HG03378 (cell line): ENCODE measurements around the gene COL21A1.
A peak's percentile ranks its signal among the peaks of the same experiment; 100 is the strongest.
"Not testable (repeated sequence)": the region's sequence is repeated elsewhere in the genome, so short reads cannot be mapped to it uniquely, and the experiment has no call there.

Experiments used
- ATAC-seq: cut with Tn5 transposase; IDR thresholded peaks from one replicate; pipeline ENCODE4 v1.9.1; 2021; ENCODE audit warnings: mild to moderate bottlenecking, moderate library complexity; ENCODE audit not compliant: unreplicated experiment

COL21A1 gene

DNA sequence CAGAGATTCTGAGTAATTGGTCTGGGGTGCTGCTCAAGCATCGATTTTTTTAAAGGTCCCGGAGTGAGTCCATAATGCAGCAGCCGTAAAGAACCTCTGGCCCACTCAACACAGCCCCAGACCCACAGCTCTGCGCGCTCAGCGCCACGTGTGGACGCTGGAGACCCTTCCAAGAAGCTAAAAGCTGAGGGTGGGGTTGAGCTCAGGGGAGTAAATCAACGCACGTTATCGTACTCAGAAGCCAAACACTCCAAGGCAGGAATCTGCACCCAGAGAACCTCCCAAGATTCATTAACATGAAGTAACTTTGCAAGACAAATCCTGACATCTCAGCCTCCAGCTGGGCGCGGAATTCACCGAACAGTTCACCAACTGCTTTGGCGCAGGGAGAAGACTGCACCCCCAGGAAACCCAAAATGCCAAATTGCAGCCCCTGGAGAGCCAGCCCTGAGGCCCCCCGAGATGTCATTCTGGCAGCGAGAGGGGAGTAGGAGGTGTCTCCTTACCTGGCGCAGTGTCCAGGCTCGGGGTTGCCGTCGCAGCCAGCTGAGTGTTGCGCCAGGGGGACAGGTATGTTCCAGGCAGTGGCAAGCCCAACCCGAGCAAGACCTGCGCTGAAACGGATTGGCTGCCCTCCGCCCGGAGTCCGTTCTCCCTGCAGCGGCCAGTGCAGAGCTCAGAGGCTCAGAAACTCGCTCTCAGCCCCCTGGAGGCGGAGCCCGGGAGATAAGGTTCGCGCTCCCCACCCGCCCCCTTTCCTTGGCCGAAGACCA lies at the start of gene COL21A1:
Gene COL21A1, minus strand, starts transcription at position 700 of the 773 bp plus-strand sequence. CDS start 64,962 bp downstream, outside the sequence.
- no peak for ATAC-seq

DNA sequence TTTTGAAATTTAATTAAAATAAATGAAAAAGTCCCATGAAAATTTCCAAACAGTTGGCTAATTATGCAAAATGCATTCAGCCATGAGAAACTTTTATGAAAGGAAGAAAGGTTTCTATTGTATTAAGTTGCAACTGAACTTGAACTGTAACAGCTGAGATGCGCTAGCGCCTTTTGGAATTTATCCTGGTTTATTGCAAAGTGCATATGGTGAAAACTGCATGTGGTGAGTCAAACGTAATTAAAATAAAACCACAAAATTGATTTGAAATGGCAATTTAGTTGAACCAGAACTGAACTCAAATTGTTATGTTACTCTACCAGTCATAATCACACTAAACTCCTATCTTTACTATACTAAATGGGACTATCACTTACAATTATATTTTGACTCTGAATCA lies 46.4 kb upstream of the COL21A1 start:
- no peak for ATAC-seq

DNA sequence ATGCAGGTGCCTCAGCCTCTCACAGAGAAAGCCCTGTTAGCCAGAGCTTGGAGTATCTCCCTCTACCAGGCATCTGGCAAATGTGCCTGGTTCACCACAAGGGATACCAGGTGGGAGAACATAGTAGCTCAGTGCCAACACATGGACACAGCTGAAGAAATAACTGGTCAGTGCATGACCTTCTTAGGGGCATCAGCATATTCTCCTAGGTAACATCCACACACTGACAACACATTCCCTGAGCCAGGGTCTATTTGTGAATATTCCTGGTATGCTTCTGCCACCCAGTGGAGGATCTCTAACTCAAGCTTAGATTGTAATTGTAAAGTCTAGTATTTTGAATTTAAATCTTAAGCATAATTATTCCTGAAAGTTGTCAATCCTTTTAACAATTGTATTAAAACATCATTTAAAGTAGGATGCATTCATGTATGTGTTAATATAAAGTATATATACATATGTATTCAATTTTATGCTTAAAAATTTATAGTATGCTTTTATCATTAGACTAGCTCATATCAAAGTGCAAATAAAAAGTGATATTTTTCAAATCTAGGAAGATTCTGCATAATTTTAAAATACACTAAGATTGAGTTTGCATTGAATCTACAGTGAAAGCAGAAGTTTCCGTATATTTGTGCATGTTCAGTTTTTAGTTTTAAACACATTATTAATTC lies 45.3 kb upstream of the COL21A1 start:
- ATAC-seq = peak; percentile 61

DNA sequence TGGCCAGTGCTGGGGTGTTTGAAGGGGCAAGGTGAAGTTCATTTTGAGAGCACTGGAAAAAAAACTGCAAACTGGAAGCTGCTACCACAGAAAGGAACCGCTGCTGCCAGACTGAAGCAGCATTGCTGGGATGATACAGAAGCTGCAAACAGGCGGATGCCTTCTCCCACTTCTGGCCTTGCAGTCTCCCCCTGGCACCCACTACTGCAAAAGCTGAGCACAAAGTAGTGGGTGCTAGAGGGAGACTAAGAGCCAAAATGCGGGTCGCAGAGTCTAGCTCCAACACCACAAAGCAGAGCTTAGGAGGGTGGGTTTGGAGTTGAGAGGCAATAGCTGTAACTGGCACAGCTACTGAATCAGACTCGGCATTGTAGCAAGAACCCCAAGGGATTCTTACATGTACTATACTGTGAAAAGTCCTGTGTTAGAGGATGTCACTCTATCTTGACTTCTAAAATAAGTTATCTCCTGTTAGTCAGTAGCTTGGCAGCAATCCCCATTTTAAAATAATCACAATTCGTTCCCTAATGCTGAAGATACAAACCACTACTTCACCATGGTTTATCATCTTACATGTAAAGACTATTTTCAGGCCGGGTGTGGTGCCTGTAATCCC lies 44.0 kb upstream of the COL21A1 start:
- ATAC-seq = no peak

DNA sequence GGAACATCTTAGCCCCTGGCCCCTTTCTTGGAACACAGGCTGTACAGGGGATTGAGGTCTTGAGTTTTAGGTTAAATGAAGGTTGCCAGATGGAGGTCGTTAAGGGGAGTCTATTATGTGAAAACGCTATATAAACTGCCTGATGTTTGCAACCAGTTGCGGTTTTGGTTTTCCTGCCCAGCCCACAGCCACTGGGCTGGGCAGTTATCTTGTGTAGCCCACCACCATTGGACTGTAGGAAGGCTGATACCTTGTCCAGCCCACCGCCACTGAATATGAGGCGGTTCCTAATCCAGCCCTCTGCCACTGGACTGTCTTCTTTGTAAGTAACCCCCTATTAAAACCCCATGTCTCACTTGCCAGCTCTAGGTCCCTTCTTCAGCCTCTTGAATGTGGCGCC lies 42.3 kb upstream of the COL21A1 start:
- no peak for ATAC-seq

DNA sequence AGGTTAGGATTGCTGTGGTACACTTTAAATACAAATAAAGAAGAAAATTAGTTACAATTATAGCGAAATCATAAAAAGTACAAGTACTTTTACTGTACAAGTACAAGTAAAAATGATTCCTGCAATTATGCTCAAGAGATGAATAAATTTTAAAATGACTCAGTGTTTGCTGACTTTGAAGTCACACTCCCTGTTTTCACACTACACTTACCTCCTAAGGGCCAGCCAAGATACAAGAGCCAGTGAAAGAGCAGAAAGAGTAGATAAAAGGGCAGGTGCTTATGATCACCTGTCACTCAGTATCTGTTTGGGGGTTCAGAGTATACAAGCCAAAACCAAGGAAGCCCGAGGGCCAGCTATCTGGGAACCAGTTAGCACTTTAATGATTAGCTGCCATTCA lies 41.0 kb upstream of the COL21A1 start:
- ATAC-seq = no peak

DNA sequence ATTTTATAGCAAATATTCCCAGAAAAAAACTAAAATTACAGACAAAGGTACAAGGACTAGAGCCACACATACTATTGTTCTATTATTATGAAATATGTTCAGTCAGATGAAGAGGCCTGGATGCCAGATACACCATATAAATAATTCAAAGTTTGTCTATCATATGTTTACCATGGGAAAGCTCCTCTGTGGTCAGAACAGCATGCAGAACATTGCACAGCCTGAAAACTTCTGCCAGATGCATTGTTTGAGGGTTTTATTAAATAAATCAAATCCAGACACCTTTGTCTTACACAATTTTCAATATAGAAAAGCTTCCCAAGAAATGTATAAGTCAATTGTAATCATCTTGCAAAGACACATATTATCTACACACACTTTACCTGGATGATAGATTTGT lies 35.0 kb upstream of the COL21A1 start:
- no peak for ATAC-seq

DNA sequence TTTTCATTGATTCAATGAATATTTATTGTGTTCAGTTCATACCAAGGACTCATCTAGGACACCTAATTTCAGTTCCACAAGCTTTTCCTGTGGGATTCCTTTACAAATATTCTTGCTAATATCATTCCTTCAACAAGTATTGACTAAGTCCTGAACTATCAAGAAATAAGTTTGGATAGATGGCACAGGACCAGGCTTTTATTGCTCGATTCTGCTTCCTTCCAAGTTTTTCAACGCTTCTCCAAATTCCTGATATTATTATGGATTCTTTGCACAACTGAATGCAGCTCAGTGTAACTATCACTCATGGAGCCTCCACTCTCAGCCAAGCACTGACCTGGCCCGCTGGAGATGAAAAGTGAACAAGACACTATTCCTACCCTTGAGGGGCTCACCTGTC lies 32.7 kb upstream of the COL21A1 start:
- ATAC-seq = no peak

DNA sequence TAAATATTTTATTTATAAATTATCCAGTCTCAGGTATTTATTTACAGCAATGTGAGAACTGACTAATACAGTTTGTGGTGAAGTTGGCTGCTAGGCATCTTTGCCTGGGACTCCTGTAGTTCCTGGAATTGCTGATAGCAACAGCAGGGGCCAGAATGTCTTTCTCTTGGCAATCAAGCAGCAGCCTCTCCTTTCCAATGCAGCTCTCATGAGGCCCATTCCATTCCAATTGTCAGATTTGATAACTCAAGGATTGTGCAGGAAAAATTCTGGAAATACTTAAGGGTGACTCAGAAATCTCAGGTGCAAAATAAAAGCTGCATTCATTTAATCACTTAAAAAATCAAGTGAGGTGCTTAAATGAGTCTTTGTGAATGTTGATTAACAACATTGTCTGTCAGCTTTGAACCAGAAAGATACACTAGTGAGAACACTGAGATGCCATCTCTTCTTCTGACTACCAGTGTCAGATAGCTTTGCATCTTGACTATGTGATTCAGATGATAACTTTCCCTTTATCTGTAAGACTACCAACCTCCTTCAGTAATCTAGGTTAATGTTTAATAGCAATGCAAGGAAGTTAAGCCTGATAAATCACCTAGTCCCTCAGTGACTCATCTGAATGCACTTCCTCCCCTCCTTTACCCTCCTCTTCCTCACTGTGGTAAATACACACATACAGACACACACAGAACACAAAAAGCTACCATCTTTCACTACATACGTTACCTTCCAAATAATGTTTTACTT lies 32.1 kb upstream of the COL21A1 start:
- ATAC-seq = peak; percentile 76

DNA sequence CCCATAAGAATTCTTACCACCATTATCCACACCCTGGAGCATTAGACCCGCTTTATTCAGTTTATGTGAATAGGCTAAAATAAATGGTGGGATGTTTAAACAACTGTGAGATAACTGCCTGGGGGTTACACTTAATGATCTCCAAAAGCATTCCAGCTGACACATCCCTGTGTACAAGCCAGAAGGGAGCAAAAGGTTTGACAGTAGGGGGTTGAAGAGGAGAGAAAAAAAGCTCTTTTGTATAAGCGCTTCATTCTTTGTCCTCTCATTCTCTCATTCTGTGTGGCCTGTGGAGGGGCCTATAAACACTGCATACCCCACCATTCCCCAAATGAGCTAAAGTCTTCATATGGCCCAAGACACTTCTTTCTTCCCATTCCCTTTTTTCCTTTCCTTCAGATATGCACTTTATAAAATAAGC lies 30.8 kb upstream of the COL21A1 start:
- ATAC-seq = no peak

DNA sequence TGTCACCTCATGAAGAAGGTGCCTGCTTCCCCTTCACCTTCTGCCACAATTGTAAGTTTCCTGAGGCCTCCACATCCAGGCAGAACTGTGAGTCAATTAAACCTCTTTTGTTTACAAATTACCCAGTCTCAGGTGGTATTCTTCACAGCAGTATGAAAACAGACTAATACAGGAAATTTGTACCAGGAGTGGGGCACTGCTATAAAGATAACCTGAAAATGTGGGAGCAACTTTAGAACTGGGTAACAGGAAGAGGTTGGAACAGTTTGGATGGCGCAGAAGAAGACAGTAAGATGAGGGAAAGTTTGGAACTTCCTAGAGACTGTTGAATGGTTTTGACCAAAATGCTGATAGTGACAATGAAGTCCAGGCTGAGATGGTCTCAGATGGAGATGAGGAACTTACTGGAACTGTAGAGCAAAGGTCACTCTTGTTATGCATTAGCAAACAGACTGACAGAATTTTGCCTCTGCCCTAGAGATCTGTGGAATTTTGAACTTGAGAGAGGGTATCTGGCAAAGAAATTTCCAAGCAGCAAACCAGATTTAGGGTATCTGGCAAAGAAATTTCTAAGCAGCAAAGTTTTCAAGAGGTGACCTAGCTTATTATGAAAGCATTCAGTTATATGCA lies 23.5 kb upstream of the COL21A1 start:
- no peak for ATAC-seq

DNA sequence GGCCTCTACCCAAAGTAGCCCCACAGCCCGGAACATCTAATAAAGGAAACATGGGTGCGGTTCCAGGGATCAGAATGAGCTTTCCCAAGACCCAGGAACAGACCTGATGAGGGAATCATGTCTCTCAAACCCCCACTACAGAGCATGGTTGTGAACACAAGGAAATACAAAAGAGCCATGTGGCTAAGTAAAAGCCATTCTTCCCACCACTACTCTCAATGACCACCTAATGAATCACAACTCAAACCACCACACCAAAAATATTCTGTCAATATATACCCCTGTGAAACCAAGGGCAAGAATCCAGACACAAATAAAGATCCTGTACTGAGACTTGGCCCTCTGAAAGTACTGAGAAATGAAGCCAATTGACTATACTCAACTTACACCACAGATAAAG lies 20.9 kb upstream of the COL21A1 start:
- ATAC-seq = no peak

DNA sequence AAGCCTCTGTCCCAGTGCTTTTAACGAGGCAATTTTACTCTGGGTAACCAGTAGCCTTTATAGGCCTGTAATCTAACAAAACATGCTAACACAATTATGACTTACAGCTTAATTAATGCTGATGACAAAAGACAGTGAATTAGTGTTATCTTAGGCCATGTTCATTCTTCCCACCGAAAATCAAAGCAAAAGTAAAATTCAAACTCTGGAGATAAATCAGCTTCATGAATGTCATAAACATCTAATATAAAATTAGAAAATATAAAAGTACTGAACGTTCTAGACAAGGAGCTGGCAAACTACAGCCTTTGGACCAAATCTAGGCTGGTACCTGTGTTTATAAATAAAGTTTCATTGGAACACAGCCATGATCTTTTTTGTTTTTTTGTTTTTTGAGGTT lies 18.6 kb upstream of the COL21A1 start:
- no peak for ATAC-seq

DNA sequence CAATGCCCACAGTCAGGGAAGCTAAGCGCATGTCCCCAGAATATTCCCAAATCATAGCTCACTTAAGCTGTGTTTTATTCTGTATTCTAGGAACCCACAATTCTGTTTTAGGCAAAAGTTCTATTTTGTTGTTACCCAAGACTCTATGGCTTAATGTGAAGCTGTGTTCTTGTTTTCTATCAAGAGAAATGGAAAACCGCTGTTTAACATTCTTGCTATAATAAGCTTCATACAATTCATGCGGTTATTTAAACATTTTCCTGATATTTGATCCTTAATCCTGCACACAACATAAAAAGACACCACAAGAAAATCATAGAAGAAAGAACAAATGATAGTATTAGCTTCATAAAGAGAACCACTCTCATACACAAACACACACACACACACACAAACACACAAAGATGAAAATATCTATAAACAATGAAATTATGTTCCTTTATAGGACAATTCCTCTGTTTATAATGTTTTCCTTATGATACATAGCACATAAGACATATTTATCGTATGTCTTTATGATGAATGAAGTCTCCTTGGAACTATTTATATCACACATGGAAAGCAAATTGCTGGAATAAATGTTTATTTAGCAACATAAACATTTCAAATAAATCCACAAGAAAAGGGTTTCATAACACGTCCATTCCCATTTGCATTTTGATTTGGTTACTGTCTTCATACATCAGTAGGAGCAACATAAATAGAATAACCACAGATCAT lies 16.4 kb upstream of the COL21A1 start:
- no peak for ATAC-seq

DNA sequence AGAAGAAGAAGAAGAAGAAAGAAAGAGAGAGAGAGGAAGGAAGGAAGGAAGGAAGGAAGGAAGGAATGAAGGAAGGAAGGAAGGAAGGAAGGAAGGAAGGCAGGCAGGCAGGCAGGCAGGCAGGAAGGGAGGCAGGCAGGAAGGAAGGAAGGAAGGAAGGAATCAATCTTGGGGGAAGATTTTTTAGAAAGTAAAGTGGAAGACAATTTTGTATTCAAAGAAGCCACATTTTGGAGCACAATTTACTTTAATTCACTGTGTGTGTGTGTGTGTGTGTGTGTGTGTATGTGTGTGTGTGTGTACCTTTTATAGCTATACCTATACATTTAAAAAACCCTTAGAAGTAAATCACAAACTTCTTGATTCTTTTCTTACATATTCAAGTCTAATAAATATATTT lies 13.2 kb upstream of the COL21A1 start:
- ATAC-seq = not testable (repeated sequence)

DNA sequence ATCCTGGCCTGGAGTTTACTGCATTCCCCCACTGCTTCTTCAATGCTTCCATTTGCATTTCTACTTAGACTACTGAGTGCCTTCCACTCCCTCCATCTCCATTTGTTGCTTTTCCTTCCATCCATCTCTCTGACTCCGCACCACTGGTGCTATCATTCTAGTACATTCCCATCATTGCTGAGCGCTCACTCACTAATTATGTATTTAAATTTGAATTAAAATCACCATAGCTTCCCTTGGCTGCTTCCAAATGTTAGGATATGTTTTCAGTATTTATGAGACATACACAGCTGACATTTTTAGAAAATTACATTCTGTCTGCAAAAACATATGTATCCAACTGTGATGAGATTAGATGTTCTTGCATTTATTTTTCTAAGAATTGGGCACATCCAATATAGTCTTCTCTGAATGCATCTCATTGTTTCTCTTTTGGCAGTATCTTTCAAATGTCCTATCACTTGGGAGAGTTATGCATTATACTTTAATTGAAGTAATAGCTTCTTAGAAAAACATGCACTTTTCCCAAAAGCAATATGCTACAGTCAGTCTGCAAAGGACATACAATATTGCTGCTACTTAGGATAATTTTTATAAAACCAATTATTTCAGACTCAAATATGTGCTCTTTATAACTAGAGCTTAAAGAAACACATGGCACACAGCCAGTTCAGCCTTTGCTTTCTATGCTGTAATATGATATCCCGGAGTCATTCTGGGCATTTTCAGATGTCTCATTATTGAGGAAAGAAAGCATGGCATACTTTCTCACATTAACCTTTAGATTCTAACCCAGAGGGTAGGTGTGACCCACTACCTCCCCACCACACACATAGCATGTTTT lies 12.1 kb upstream of the COL21A1 start:
- ATAC-seq = no peak

DNA sequence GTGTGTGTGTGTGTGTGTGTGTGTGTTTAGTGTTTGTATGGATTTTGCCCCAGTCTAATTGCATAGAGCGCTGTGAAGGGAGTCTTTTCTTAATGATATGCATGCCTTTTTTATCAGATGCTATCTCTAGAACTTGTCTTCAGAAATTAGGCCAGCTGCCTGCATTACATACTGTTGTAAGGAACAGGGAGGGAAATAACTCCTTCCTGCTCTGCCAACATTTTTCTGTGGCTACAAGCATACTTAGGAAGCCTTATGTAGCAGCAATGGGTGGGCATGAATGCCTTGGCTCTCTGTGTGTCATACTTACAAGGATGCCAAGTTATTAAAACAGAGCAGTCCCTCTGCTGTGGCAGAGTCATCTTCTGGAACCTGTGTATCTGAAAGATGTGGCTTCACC lies 8.0 kb upstream of the COL21A1 start:
- ATAC-seq = no peak

DNA sequence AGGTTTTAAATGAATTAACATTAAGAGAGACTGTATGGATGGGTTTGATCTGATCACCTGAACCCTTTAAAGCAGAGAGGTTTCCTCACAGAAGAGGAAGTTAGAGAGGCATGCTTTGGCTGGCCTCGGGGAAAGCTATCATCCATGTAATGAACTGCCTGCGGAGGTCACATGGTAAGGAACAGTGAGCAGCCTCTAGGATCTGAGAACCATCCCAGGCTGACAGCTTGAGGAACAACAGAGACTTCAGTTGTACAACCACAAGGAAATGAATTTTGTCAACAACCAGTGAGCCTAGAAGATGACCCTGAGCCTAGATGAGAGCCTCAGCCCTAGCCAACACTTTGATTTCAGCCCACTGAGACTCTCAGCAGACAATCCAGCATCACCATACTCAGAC lies 2.9 kb upstream of the COL21A1 start:
- ATAC-seq = no peak

DNA sequence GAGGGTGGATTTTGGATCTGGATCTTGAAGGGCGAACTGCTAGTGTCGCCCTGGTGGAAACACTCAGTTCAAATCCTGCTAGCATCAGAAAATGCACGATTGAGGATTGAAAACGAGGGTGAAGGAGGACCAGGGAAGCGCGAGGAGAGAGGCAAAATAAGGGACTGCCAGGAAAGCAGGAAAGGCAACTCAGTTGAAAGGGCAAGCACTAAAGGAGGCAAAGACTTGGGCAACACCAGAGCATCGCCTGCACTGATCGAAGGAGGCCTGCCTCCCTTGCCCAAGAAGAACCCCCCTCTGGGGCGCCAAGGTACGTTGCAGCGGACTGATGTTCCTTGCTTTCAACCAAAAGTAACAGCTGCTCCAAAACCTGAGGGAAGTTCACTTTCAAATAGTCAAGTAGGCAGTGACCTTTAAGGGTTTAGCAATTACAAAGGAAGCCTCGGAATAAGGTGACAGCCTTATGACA lies 308 bp upstream of the COL21A1 start:
- ATAC-seq = no peak
